ENCODE measurements around the gene IQGAP2. TPM values are rescaled to one million over a fixed set of nuclear protein-coding genes. Genes with fewer than 3 reads are reported as not detected.
"Not testable (repeated sequence)": the region's sequence is repeated elsewhere in the genome, so short reads cannot be mapped to it uniquely, and the experiment has no call there.

IQGAP2 gene
- total RNA-seq, 1 donor from 2014 or later, result 43.5 TPM

DNA sequence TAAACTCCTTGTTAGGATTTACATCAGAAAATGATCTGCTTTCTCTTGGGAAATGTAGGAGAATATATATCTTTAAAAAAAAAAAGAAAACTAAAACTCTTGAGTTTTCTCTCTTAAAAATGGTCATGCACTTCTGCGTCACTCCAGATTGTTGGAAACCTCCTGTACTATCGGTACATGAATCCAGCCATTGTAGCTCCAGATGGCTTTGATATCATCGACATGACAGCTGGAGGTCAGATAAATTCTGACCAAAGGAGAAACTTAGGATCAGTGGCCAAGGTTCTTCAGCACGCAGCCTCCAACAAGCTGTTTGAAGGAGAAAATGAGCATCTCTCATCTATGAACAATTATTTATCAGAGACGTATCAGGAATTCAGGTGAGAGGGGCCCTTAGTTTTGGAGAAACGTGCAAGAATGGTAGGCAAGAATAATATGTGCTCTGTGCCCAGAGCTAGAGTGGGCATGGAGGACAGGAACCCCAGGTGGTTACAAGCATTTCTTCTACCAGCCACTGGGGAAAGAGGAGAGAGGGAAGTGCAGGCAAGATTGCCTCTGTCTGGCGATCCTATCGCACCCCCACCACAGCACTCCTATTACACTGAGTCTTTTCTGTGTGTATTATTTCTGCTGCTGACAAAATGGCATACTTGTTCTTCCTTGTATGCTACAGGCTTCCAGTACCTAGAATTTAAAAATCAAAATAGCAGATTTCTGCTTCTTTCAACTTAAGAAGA lies 271.4 kb downstream of the IQGAP2 start:
- Mint-ChIP-seq H3K27ac (no peak overlapping the region), H3K4me1 (ENCODE audit: low read depth) (no peaks in the 10 kb centered on the region), H3K36me3 (ENCODE audit: low read depth) (peaks cover 50% of the 10 kb centered on the region), H3K4me3 (no peak overlapping the region), H3K9me3 (no peaks in the 10 kb centered on the region), H3K27me3 (ENCODE audit: insufficient read depth) (no peaks in the 10 kb centered on the region)
- no peak for DNase-seq (ENCODE audit: low spot score)
- intact Hi-C loops (cut with micrococcal nuclease), result no loop called here

DNA sequence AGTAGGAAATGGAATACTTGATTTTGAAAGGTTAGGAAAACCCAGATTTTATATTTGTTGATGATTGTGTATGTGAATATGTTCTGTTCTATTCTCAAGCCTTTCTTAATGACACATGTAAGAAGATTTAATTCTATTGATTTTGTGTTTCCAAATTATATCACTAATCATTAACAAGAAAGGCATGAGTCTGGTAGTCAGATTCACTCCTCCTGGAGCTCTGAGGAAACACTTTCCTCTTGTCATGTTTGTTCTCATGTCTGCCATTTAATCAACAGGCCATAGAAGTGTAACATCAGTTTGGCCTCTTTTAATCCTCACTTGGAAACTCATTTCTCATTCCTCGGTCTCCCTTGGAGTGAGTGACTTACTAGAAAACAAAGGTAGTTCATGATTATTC lies 272.3 kb downstream of the IQGAP2 start:
- DNase-seq (ENCODE audit: low spot score), result no peak
- intact Hi-C loops (cut with micrococcal nuclease), result no loop called here
- H3K27ac Mint-ChIP-seq, result no peak overlapping the region
- no peaks in the 10 kb centered on the region for H3K4me1 Mint-ChIP-seq (ENCODE audit: low read depth)
- no peaks in the 10 kb centered on the region for H3K27me3 Mint-ChIP-seq (ENCODE audit: insufficient read depth)
- peaks cover 51% of the 10 kb centered on the region for H3K36me3 Mint-ChIP-seq (ENCODE audit: low read depth)
- no peaks in the 10 kb centered on the region for H3K9me3 Mint-ChIP-seq
- no peak overlapping the region for H3K4me3 Mint-ChIP-seq

DNA sequence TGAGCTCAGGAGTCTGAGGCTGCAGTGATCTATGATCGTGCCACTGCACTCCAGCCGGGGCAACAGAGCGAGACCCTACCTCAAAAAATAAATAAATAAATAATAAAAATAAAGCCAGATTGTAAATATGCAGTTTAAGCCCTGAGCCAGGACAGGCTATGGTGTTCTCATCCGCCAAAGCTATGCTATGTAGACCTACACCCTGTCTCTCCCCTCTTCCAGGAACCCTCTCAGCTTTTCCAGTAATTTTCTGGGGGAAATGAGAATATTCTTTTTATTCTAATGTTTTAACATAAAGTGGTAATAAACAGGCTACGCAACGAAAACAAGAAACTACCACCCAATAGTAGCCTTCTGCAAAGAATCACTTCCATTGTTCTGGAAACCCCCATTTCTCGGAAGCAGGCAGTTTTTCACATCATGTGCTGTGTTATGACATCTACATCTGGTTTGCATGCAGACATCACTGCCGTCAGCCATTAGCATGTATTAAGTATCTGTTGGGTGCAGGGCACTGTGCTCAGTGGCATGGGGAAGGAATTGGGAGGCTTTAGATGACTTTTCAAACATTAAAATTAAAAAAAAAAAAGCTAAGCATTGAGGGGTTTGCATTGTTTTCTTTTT lies 274.9 kb downstream of the IQGAP2 start:
- Mint-ChIP-seq H3K27me3 (ENCODE audit: insufficient read depth) (no peaks in the 10 kb centered on the region), H3K4me1 (ENCODE audit: low read depth) (no peaks in the 10 kb centered on the region), H3K4me3 (no peak overlapping the region), H3K9me3 (no peaks in the 10 kb centered on the region), H3K36me3 (ENCODE audit: low read depth) (peaks cover 43% of the 10 kb centered on the region), H3K27ac (no peak overlapping the region)
- no peak for DNase-seq (ENCODE audit: low spot score)
- intact Hi-C loops (cut with micrococcal nuclease), result no loop called here

DNA sequence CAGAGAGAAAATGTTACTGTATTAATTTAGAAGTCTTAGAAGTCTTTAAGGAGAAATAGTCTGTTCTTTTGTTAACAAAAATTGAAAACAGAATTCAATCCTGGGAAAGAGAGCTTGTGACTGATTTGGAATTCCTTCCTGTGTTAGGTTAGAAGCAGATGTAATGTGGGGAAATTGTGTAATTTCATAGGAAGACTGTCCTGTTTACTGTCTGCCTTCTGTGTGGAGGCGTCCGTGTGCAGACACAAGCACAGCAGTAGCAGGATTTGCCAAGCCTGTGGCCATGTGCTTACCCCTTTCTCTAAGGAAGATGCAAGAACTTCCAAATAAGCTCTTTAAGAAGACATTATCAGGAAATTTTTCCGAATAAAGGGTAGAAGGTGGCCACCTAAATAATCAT lies 276.1 kb downstream of the IQGAP2 start:
- no peak for DNase-seq (ENCODE audit: low spot score)
- H3K36me3 Mint-ChIP-seq (ENCODE audit: low read depth), result peaks cover 44% of the 10 kb centered on the region
- no peak overlapping the region for H3K27ac Mint-ChIP-seq
- no peak overlapping the region for H3K4me3 Mint-ChIP-seq
- H3K9me3 Mint-ChIP-seq, result no peaks in the 10 kb centered on the region
- H3K4me1 Mint-ChIP-seq (ENCODE audit: low read depth), result no peaks in the 10 kb centered on the region
- no peaks in the 10 kb centered on the region for H3K27me3 Mint-ChIP-seq (ENCODE audit: insufficient read depth)
- intact Hi-C loops (cut with micrococcal nuclease), result no loop called here

DNA sequence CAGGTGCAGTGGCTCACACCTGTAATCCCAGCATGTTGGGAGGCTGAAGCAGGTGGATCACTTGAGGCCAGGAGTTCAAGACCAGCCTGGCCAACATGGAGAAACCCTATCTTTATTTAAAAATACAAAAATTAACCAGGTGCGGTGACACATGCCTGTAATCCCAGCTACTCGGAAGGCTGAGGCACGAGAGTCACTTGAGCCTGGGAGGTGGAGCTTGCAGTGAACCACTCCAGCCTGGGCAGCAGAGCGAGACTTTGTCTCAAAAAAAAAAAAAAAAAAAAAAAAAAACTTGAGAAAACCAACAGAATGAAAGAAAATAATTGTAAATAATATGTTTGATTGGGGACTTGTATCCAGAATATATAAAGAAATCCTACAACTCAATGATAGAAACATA lies 277.7 kb downstream of the IQGAP2 start:
- H3K4me3 Mint-ChIP-seq; H3K9me3 Mint-ChIP-seq; DNase-seq (ENCODE audit: low spot score); H3K27ac Mint-ChIP-seq; intact Hi-C loops (cut with micrococcal nuclease); H3K4me1 Mint-ChIP-seq (ENCODE audit: low read depth); H3K27me3 Mint-ChIP-seq (ENCODE audit: insufficient read depth): not testable (repeated sequence)
- peaks cover 52% of the 10 kb centered on the region for H3K36me3 Mint-ChIP-seq (ENCODE audit: low read depth)

DNA sequence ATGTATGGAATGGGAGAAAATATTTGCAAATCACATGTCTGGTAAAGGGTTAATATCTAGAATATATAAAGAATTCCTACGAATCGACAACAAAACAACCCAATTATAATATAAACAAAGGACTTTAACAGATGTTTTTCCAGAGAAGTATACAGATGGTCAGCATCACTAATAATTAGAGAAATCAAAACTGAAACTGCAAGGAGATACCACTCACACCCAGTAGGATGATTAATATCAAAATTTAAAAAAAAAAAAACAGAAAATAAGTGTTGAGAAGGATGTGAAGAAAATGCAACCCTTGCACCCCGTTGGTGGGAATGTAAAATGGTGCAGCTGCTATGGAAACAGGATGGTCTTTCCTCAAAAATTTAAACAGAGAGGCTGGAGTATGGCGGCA lies 278.2 kb downstream of the IQGAP2 start:
- Mint-ChIP-seq H3K36me3 (ENCODE audit: low read depth) (peaks cover 53% of the 10 kb centered on the region), H3K4me1 (ENCODE audit: low read depth) (no peaks in the 10 kb centered on the region), H3K9me3 (no peaks in the 10 kb centered on the region), H3K4me3 (no peak overlapping the region), H3K27ac (no peak overlapping the region), H3K27me3 (ENCODE audit: insufficient read depth) (no peaks in the 10 kb centered on the region)
- no peak for DNase-seq (ENCODE audit: low spot score)
- intact Hi-C loops (cut with micrococcal nuclease), result no loop called here

DNA sequence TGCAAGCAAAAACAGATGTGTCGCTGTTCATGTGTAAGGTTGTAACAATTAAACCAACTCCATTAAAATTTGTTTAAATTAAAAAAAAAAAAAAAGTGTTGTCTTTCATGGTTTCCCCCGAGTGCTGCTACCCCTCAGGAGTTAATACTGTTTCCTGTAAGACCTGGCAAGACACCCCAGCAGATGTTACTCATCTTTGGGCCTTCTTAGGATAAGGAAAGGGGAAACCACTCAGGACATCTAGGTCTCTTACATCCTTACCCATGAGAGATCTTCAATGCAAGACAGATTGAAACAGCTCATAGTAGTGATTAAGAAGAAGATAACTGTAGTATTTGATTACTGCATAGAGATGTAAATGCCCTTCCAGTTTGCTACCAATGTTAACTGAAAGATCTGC lies 279.3 kb downstream of the IQGAP2 start:
- no peaks in the 10 kb centered on the region for H3K4me1 Mint-ChIP-seq (ENCODE audit: low read depth)
- no peak for DNase-seq (ENCODE audit: low spot score)
- H3K27me3 Mint-ChIP-seq (ENCODE audit: insufficient read depth), result no peaks in the 10 kb centered on the region
- H3K9me3 Mint-ChIP-seq, result no peaks in the 10 kb centered on the region
- intact Hi-C loops (cut with micrococcal nuclease), result no loop called here
- no peak overlapping the region for H3K4me3 Mint-ChIP-seq
- H3K36me3 Mint-ChIP-seq (ENCODE audit: low read depth), result peaks cover 47% of the 10 kb centered on the region
- no peak overlapping the region for H3K27ac Mint-ChIP-seq

DNA sequence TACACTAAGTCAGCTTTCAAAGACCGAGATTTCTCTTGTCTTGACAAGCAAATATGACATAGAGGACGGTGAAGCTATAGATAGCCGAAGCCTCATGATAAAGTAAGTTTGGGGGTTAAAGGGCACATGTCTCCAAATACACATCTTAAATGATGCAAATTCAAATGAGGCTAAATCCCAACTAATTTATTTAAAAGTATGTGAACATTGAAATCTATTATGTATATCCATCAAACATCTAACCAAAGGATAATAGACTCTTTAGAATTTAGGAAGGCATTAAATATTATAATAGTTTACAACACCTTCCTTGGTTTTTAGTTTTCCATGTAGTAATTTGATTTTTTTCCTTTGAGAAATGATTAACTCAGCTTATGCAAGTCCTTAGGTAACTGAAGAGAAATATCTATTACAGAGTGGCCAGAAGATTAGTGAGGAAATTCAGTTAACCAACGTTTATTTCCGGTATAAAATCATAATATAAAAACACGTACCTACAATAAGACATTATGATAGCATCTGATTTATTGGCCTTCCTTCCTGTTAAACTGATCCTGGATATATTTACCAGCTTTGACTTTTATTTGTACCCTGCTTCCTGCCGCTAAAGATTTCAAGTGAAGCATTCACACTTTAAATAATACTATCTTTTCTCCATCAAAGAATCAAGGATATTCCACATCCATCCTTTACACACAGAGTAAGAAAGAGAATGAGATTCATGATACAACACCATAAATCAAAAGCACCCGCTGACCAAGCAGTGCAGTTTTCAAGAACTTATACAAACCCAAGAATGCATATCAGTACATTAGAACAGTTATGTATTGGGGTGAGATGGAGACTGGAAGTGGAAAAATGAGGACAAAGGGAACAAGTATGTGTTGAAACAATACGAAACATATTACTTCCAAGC lies 281.0 kb downstream of the IQGAP2 start:
- H3K9me3 Mint-ChIP-seq, result no peaks in the 10 kb centered on the region
- no peak overlapping the region for H3K27ac Mint-ChIP-seq
- no peaks in the 10 kb centered on the region for H3K27me3 Mint-ChIP-seq (ENCODE audit: insufficient read depth)
- H3K4me1 Mint-ChIP-seq (ENCODE audit: low read depth), result no peaks in the 10 kb centered on the region
- intact Hi-C loops (cut with micrococcal nuclease), result no loop called here
- DNase-seq (ENCODE audit: low spot score), result no peak
- no peak overlapping the region for H3K4me3 Mint-ChIP-seq
- H3K36me3 Mint-ChIP-seq (ENCODE audit: low read depth), result peaks cover 48% of the 10 kb centered on the region

DNA sequence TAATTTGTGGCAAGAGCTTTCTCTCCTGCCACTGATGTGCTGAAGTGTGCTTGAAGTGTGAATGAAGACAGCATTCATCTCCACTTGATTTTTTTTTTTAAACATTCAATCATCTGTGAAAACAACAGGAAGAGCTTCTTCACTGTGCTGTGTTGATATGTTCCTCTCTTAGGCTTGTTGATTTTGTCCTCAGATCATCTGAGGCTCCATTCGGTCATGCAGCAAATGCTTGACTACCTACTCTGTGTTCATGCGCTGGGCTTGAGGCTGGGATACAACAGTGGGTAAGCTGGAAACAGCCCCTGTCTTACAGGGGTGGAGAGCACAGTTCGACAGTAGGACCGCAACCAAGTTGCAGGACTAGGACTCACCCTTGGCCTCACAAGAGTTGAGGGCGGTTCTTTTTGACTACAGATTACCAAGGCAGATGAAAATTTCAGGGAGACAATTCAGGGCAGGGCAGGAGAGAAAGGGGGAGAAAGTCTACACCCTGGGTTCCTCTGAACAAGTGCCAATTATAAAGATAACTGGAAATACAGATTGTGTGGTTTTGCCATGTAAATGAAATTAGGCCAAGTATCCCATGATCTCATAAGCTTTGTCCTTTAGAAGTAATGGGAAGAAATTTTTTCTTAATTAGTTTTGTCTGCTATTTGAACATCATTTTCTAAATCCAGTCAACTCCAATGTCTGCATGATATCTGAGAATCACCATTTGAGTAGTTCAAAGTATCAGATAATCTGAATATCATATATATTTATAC lies 281.9 kb downstream of the IQGAP2 start:
- DNase-seq (ENCODE audit: low spot score), result no peak
- intact Hi-C loops (cut with micrococcal nuclease), result no loop called here
- Mint-ChIP-seq H3K27me3 (ENCODE audit: insufficient read depth) (no peaks in the 10 kb centered on the region), H3K36me3 (ENCODE audit: low read depth) (peaks cover 46% of the 10 kb centered on the region), H3K27ac (no peak overlapping the region), H3K9me3 (no peaks in the 10 kb centered on the region), H3K4me1 (ENCODE audit: low read depth) (peaks cover 4% of the 10 kb centered on the region), H3K4me3 (no peak overlapping the region)

DNA sequence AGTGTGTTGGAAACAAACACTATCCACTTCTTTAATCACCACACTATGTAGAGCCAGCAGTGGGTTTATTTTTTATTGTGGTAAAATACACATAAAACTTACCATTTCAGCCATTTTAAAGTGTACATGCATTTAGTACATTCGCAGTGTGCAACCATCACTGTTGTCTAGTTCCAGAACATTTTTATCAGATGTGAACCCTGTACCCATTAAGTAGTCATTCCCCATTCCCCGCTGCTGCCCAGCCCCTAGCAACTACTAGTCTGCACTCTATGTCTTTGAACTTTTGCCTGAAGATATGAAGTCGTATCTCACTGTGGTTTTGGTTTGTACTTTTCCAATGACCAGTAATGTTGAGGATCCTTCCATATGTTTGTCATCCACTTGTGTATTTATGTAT lies 282.6 kb downstream of the IQGAP2 start:
- Mint-ChIP-seq H3K9me3 (no peaks in the 10 kb centered on the region), H3K36me3 (ENCODE audit: low read depth) (peaks cover 44% of the 10 kb centered on the region)
- intact Hi-C loops (cut with micrococcal nuclease), result no loop called here

DNA sequence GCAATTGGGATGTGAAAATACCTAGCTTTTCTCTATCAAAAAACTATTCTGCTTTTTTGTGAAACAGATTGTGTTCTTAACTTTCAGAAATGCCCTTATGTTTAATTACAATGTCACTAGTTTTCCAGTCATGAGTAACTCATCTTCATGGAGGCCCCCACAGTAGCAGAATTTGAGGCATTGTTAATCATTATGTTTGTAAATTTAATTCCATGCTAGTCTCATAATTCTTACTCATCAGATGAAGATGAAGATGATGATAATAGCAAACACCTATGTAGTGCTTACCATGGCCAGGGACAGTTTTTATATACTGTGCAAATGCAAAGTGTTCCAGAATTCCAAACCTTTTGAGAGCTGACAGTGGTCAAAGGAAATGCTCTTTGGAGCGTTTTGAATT lies 285.1 kb downstream of the IQGAP2 start:
- intact Hi-C loops (cut with micrococcal nuclease), result no loop called here

More for the DNA sequence above, 282.6 kb downstream of the IQGAP2 start:
- no peaks in the 10 kb centered on the region for H3K27me3 Mint-ChIP-seq (ENCODE audit: insufficient read depth)
- peaks cover 9% of the 10 kb centered on the region for H3K4me1 Mint-ChIP-seq (ENCODE audit: low read depth)
- no peak overlapping the region for H3K4me3 Mint-ChIP-seq
- DNase-seq (ENCODE audit: low spot score), result no peak
- H3K27ac Mint-ChIP-seq, result no peak overlapping the region

DNA sequence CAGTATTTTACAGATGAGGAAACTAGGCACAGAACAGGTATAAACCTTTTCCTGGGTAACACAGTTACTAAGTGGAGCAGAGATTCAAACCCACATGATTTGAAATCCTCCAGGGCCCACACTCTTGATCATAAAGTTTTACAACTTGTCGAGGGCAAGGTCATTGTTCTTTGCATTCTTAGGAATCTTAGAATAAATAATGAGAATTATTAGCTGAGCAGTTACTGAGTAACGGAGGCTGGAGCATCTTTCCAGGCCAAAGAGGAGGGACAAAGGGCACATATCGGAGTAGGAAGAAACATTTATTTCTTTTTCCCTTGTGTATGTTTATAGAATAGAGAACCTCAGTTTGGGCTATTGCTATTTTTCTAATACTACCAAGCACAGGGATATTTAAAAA lies 285.8 kb downstream of the IQGAP2 start:
- intact Hi-C loops (cut with micrococcal nuclease), result no loop called here
- Mint-ChIP-seq H3K36me3 (ENCODE audit: low read depth) (peaks cover 47% of the 10 kb centered on the region), H3K27me3 (ENCODE audit: insufficient read depth) (no peaks in the 10 kb centered on the region), H3K9me3 (no peaks in the 10 kb centered on the region), H3K4me1 (ENCODE audit: low read depth) (peaks cover 33% of the 10 kb centered on the region), H3K4me3 (no peak overlapping the region), H3K27ac (no peak overlapping the region)
- no peak for DNase-seq (ENCODE audit: low spot score)

More for the DNA sequence above, 285.1 kb downstream of the IQGAP2 start:
- H3K27ac Mint-ChIP-seq, result no peak overlapping the region
- no peak overlapping the region for H3K4me3 Mint-ChIP-seq
- no peaks in the 10 kb centered on the region for H3K9me3 Mint-ChIP-seq
- peaks cover 33% of the 10 kb centered on the region for H3K4me1 Mint-ChIP-seq (ENCODE audit: low read depth)
- H3K27me3 Mint-ChIP-seq (ENCODE audit: insufficient read depth), result no peaks in the 10 kb centered on the region
- DNase-seq (ENCODE audit: low spot score), result no peak
- peaks cover 52% of the 10 kb centered on the region for H3K36me3 Mint-ChIP-seq (ENCODE audit: low read depth)

Data from activated T-helper 1 cell treated with anti-CD3 and anti-CD28 coated beads, Interleukin-12 subunit alpha, Interleukin-12 subunit beta, Interleukin-2, Interleukin-4 antibody, amounts not matched to agents 30 ng/mL and 10 ng/mL and 1 ng/mL, durations not matched to agents 14 hours and 24 hours and 36 hours (primary cell).